Adrenal gland (tissue), 5 donors: Measurements from ENCODE around the gene TOLLIP.

Source experiments
- POLR2A ChIP-seq, 2 donors: fragments of 450-650 bp; IDR thresholded peaks; one replicate each; pipeline ENCODE4 v1.6.1; 2017; ENCODE audit warnings: antibody characterized with exemption in 2 of 2, mild to moderate bottlenecking in 2 of 2, moderate library complexity in 1 of 2
- TF ChIP-seq, protein P1 (sequence below), 6 experiments: fragments of 450-650 bp in 4 of 6; fragments of 200-600 bp in 2 of 6; sonication (generic) in 1 of 6; IDR thresholded peaks; 1 replicate in 5 of 6; 2 replicates in 1 of 6; pipeline versions ENCODE4 v1.5.1 to v1.8.0; 2016 to 2021; ENCODE audit warnings: antibody characterized with exemption in 6 of 6, mild to moderate bottlenecking in 2 of 6, moderate library complexity in 1 of 6
- donor health status: DM: no; HTN: no; CAD: no.

DNA sequence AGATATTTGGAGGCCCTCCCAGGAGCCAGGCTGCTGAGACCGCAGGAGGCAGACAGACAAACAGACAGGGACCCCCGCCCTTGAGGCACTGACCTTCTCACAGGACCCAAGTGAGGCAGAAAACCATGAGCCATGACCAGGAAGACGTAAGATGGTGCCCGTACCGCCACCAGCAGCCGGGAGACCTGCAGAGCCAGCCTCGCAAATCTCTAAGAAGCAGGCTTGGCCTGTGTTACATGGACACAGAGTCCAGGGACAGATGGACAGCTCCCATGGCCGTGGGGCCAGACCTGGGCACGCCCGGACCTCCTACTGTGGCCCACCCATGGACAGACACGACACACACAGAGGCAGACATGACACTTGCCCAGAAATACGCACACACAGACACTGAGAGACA, 30.7 kb upstream of the TOLLIP start:
- TF ChIP-seq, protein P1, sequence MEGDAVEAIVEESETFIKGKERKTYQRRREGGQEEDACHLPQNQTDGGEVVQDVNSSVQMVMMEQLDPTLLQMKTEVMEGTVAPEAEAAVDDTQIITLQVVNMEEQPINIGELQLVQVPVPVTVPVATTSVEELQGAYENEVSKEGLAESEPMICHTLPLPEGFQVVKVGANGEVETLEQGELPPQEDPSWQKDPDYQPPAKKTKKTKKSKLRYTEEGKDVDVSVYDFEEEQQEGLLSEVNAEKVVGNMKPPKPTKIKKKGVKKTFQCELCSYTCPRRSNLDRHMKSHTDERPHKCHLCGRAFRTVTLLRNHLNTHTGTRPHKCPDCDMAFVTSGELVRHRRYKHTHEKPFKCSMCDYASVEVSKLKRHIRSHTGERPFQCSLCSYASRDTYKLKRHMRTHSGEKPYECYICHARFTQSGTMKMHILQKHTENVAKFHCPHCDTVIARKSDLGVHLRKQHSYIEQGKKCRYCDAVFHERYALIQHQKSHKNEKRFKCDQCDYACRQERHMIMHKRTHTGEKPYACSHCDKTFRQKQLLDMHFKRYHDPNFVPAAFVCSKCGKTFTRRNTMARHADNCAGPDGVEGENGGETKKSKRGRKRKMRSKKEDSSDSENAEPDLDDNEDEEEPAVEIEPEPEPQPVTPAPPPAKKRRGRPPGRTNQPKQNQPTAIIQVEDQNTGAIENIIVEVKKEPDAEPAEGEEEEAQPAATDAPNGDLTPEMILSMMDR (IDR thresholded peaks at IDR 0.05): no peak
- no peak for TF ChIP-seq POLR2A (IDR thresholded peaks at IDR 0.05)
